IMR-90 (cell line): ENCODE data around the gene GAS7. TPM values are rescaled to one million over a fixed set of nuclear protein-coding genes. Genes with fewer than 3 reads are reported as not detected.

Source experiments
- ATAC-seq: fragments of 200-7000 bp; cut with Tn5 transposase; 2 replicates; pipeline ENCODE4 v1.9.1; 2020; ENCODE audit warnings: low read depth, mild to moderate bottlenecking, moderate library complexity
- BruUV-seq: library from RNA; stranded (reverse); fragments of 400-500 nt; replicated peaks from 2 replicates; lab custom pipeline; 2021; lab: Mats Ljungman, UMichigan
- CTCF ChIA-PET: fragments of 300-600 bp; formaldehyde crosslinking; extraction: SDS; loops from one replicate; lab custom pipeline; 2021; ENCODE audit warnings: antibody characterized with exemption; lab: Yijun Ruan, JAX
- POLR2A ChIA-PET: fragments of 300-600 bp; sonication (Branson Sonifier 250); formaldehyde crosslinking; loops from one replicate; lab custom pipeline; 2022; ENCODE audit warnings: antibody characterized with exemption; ENCODE audit not compliant: unreplicated experiment; lab: Charles Lee
- DNase-seq: peaks from one replicate; pipeline ENCODE4 v3.0.0; 2013
- H2AFZ ChIP-seq: replicated peaks from 2 replicates; pipeline ENCODE3; 2013; ENCODE audit warnings: low read length, mild to moderate bottlenecking; ENCODE audit not compliant: poor library complexity
- H2AK5ac ChIP-seq: 2 replicates; pipeline ENCODE4 v1.6.1; 2013; ENCODE audit warnings: low read depth, low read length, inconsistent platforms
- H2AK9ac ChIP-seq: replicated peaks from 2 replicates; pipeline ENCODE3; 2013; ENCODE audit warnings: mild to moderate bottlenecking, low read depth, low read length, moderate library complexity; ENCODE audit not compliant: poor library complexity
- H2BK120ac ChIP-seq: 2 replicates; pipeline ENCODE4 v1.6.1; 2013; ENCODE audit warnings: low read depth, low read length, inconsistent platforms
- H2BK15ac ChIP-seq: 3 replicates; pipeline ENCODE4 v1.6.1; 2013; ENCODE audit warnings: low read depth, low read length, inconsistent platforms
- H2BK20ac ChIP-seq: 2 replicates; pipeline ENCODE4 v1.6.1; 2013; ENCODE audit warnings: low read depth, mild to moderate bottlenecking, inconsistent platforms, low read length, moderate library complexity
- H2BK5ac ChIP-seq: 2 replicates; pipeline ENCODE4 v1.6.1; 2013; ENCODE audit warnings: mild to moderate bottlenecking, low read depth, low read length, inconsistent platforms; ENCODE audit not compliant: poor library complexity, severe bottlenecking
- H3K14ac ChIP-seq: replicated peaks from 2 replicates; pipeline ENCODE4 v1.6.1; 2013; ENCODE audit warnings: low read depth, low read length, inconsistent platforms
- H3K18ac ChIP-seq: 2 replicates; pipeline ENCODE4 v1.6.1; 2013; ENCODE audit warnings: low read depth, low read length, control low read depth
- H3K23ac ChIP-seq: 2 replicates; pipeline ENCODE4 v1.6.1; 2013; ENCODE audit warnings: low read depth, low read length, inconsistent platforms
- H3K27ac ChIP-seq: 2 replicates; pipeline ENCODE4 v1.5.1; 2013; ENCODE audit warnings: mild to moderate bottlenecking, control low read depth, low read length; ENCODE audit not compliant: insufficient read depth
- H3K27me3 ChIP-seq: 2 replicates; pipeline ENCODE4 v1.6.1; 2013; ENCODE audit warnings: low read length; ENCODE audit not compliant: control insufficient read depth, insufficient read depth
- H3K36me3 ChIP-seq: 2 replicates; pipeline ENCODE4 v1.6.1; 2013; ENCODE audit warnings: low read length, mixed read lengths; ENCODE audit not compliant: control insufficient read depth, insufficient read depth
- H3K4ac ChIP-seq: 2 replicates; pipeline ENCODE4 v1.6.1; 2013; ENCODE audit warnings: low read depth, low read length, inconsistent platforms
- H3K4me1 ChIP-seq: 2 replicates; pipeline ENCODE4 v1.6.1; 2013; ENCODE audit warnings: low read length, mixed read lengths; ENCODE audit not compliant: control insufficient read depth, insufficient read depth
- H3K4me2 ChIP-seq: 2 replicates; pipeline ENCODE4 v1.6.1; 2013; ENCODE audit warnings: low read depth, mild to moderate bottlenecking, control low read depth, low read length, moderate library complexity
- H3K4me3 ChIP-seq: 2 replicates; pipeline ENCODE4 v1.5.1; 2013; ENCODE audit warnings: low read depth, mild to moderate bottlenecking, control low read depth, low read length, moderate library complexity; ENCODE audit not compliant: insufficient read depth
- H3K56ac ChIP-seq: 2 replicates; pipeline ENCODE4 v1.6.1; 2013; ENCODE audit warnings: low read length, inconsistent platforms; ENCODE audit not compliant: insufficient read depth; ENCODE audit errors: extremely low read depth
- H3K79me1 ChIP-seq, 2 experiments: 2 replicates each; pipeline ENCODE4 v1.6.1; 2013; ENCODE audit warnings: low read length in 2 of 2, inconsistent platforms in 1 of 2, low read depth in 1 of 2
- H3K9ac ChIP-seq: 2 replicates; pipeline ENCODE4 v1.6.1; 2013; ENCODE audit warnings: low read depth, low read length, control low read depth
- H3K9me1 ChIP-seq: 2 replicates; pipeline ENCODE4 v1.6.1; 2013; ENCODE audit warnings: low read length, inconsistent platforms; ENCODE audit not compliant: insufficient read depth
- H3K9me3 ChIP-seq: 2 replicates; pipeline ENCODE4 v1.6.1; 2013; ENCODE audit warnings: low read length; ENCODE audit not compliant: control insufficient read depth, insufficient read depth
- H4K20me1 ChIP-seq: 2 replicates; pipeline ENCODE4 v1.6.1; 2013; ENCODE audit warnings: low read length, inconsistent platforms; ENCODE audit not compliant: insufficient read depth
- H4K5ac ChIP-seq: 2 replicates; pipeline ENCODE4 v1.6.1; 2013; ENCODE audit warnings: mild to moderate bottlenecking, low read depth, low read length, control low read depth
- H4K8ac ChIP-seq, 2 experiments: 2 replicates each; pipeline ENCODE4 v1.6.1; 2013; ENCODE audit warnings: low read depth in 2 of 2, low read length in 2 of 2, control low read depth in 1 of 2, inconsistent platforms in 1 of 2
- H4K91ac ChIP-seq: 2 replicates; pipeline ENCODE4 v1.6.1; 2013; ENCODE audit warnings: low read depth, low read length, inconsistent platforms; ENCODE audit not compliant: insufficient read depth
- BHLHE40 ChIP-seq: fragments of 150-350 bp; IDR thresholded peaks from 2 replicates; pipeline ENCODE4 v1.6.1; 2016; ENCODE audit warnings: mild to moderate bottlenecking, low read depth, low read length
- CEBPB ChIP-seq: IDR thresholded peaks from 2 replicates; pipeline ENCODE4 v1.6.1; 2012; ENCODE audit warnings: low read depth, low read length, improper control_type of control experiment
- CHD1 ChIP-seq: IDR thresholded peaks from 2 replicates; pipeline ENCODE4 v1.6.1; 2012; ENCODE audit warnings: low read depth, low read length, improper control_type of control experiment
- ELK1 ChIP-seq: fragments of 150-350 bp; IDR thresholded peaks from 2 replicates; pipeline ENCODE4 v1.6.1; 2016; ENCODE audit warnings: low read depth, mild to moderate bottlenecking, low read length, moderate library complexity, borderline replicate concordance
- FOS ChIP-seq: fragments of 150-350 bp; IDR thresholded peaks from 2 replicates; pipeline ENCODE4 v1.6.1; 2016; ENCODE audit warnings: low read depth, low read length
- MAFK ChIP-seq: IDR thresholded peaks from 2 replicates; pipeline ENCODE4 v1.6.1; 2012; ENCODE audit warnings: low read depth, low read length, improper control_type of control experiment
- MAZ ChIP-seq: IDR thresholded peaks from 2 replicates; pipeline ENCODE4 v1.6.1; 2012; ENCODE audit warnings: low read depth, mild to moderate bottlenecking, low read length, improper control_type of control experiment, moderate library complexity, borderline replicate concordance
- MXI1 ChIP-seq: IDR thresholded peaks from 2 replicates; pipeline ENCODE4 v1.6.1; 2012; ENCODE audit warnings: low read depth, mild to moderate bottlenecking, low read length, moderate library complexity, borderline replicate concordance
- NFE2L2 ChIP-seq: fragments of 150-350 bp; IDR thresholded peaks from 2 replicates; pipeline ENCODE4 v1.6.1; 2016; ENCODE audit warnings: low read depth, mild to moderate bottlenecking, low read length
- POLR2A ChIP-seq: IDR thresholded peaks from 2 replicates; pipeline ENCODE4 v1.6.1; 2012; ENCODE audit warnings: mild to moderate bottlenecking, low read depth, low read length
- RAD21 ChIP-seq: IDR thresholded peaks from 2 replicates; pipeline ENCODE4 v1.6.1; 2012; ENCODE audit warnings: low read length, improper control_type of control experiment
- RCOR1 ChIP-seq: IDR thresholded peaks from 2 replicates; pipeline ENCODE4 v1.6.1; 2012; ENCODE audit warnings: mild to moderate bottlenecking, low read length, improper control_type of control experiment; ENCODE audit not compliant: insufficient replicate concordance
- RFX5 ChIP-seq: IDR thresholded peaks from 2 replicates; pipeline ENCODE4 v1.8.0; 2012; ENCODE audit warnings: low read depth, mild to moderate bottlenecking, low read length, moderate library complexity
- SMC3 ChIP-seq: fragments of 150-350 bp; IDR thresholded peaks from 2 replicates; pipeline ENCODE4 v1.6.1; 2016; ENCODE audit warnings: low read depth, mild to moderate bottlenecking, antibody characterized with exemption, low read length, moderate library complexity
- WGBS, 2 experiments: methylation state at CpG; one replicate each; pipeline versions ENCODE4 v1.1.5 to v1.1.7; 2013; ENCODE audit warnings: missing lambda C conversion rate in 2 of 2; ENCODE audit not compliant: insufficient read length in 1 of 2; ENCODE audit errors: extremely low coverage in 2 of 2; 5-methylcytosine and 5-hydroxymethylcytosine counted together
- dilution Hi-C: fragments of 300-500 bp; cut with HindIII; formaldehyde crosslinking; loops from one replicate; pipeline ENCODE4 v1.14.3; 2018; ENCODE audit warnings: low sequenced_read_pairs; ENCODE audit not compliant: unreplicated experiment
- in situ Hi-C: fragments of 300-500 bp; cut with MboI; formaldehyde crosslinking; loops from 3 replicates; pipeline ENCODE4 v1.14.3; 2019; ENCODE audit warnings: low sequenced_read_pairs, inconsistent platforms, mixed read lengths
- intact Hi-C: fragments of 100-400 bp; cut with micrococcal nuclease; formaldehyde crosslinking; loops from 2 replicates; pipeline ENCODE4 v1.10.0; 2022
- polyA plus RNA-seq, 3 experiments: library from polyadenylated mRNA; depleted of rRNA; stranded (reverse); fragments of >200 nt; gene quantifications; 2 replicates each; pipeline ENCODE4 v1.2.3, GENCODE V29; 2012; ENCODE audit warnings: low replicate concordance in 1 of 3
- total RNA-seq: library from RNA; depleted of rRNA; stranded (reverse); fragments of >200 nt; gene quantifications from 2 replicates; pipeline ENCODE4 v1.2.3, GENCODE V29; 2012
- TF ChIP-seq, protein P1 (sequence below): conservative IDR thresholded peaks from 2 replicates; pipeline ENCODE4 v1.5.1; 2012; ENCODE audit warnings: mild to moderate bottlenecking, low read depth, low read length, improper control_type of control experiment
- TF ChIP-seq, protein P2 (sequence below): fragments of 150-350 bp; IDR thresholded peaks from 2 replicates; pipeline ENCODE4 v1.6.1; 2017; ENCODE audit warnings: mild to moderate bottlenecking, antibody characterized with exemption, low read length, low read depth

GAS7 gene
- total and polyA plus RNA-seq, 2 of the 4 experiments (the other 2 are of a cell fraction): 4.6 to 5.0 TPM

- TF ChIP-seq RAD21 (no peak), RFX5 (no peak), ELK1 (no peak), FOS (no peak), CEBPB (no peak), MAFK (no peak), MAZ (no peak), MXI1 (no peak), CHD1 (no peak), NFE2L2 (no peak), RCOR1 (no peak), BHLHE40 (no peak), POLR2A (no peak), SMC3 (no peak)
- TF ChIP-seq, protein P1, sequence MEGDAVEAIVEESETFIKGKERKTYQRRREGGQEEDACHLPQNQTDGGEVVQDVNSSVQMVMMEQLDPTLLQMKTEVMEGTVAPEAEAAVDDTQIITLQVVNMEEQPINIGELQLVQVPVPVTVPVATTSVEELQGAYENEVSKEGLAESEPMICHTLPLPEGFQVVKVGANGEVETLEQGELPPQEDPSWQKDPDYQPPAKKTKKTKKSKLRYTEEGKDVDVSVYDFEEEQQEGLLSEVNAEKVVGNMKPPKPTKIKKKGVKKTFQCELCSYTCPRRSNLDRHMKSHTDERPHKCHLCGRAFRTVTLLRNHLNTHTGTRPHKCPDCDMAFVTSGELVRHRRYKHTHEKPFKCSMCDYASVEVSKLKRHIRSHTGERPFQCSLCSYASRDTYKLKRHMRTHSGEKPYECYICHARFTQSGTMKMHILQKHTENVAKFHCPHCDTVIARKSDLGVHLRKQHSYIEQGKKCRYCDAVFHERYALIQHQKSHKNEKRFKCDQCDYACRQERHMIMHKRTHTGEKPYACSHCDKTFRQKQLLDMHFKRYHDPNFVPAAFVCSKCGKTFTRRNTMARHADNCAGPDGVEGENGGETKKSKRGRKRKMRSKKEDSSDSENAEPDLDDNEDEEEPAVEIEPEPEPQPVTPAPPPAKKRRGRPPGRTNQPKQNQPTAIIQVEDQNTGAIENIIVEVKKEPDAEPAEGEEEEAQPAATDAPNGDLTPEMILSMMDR: no peak
- TF ChIP-seq, protein P2, sequence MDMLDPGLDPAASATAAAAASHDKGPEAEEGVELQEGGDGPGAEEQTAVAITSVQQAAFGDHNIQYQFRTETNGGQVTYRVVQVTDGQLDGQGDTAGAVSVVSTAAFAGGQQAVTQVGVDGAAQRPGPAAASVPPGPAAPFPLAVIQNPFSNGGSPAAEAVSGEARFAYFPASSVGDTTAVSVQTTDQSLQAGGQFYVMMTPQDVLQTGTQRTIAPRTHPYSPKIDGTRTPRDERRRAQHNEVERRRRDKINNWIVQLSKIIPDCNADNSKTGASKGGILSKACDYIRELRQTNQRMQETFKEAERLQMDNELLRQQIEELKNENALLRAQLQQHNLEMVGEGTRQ: no peak
- Histone ChIP-seq H3K9me1 (no peaks in the 10 kb centered on the region), H4K8ac (peak overlapping the region in 1 of 2 experiments; percentile 61; a peak in 2 of 4 replicates), H2AK5ac (no peak overlapping the region), H3K4me1 (peaks cover 14% of the 10 kb centered on the region), H4K91ac (no peak overlapping the region), H4K5ac (no peak overlapping the region; the same call in 1 of the 2 replicates), H3K27ac (no peak overlapping the region), H3K4ac (0 out of 2 replicates have a peak overlapping the region, but pooled peaks have one; percentile 38), H3K18ac (peak overlapping the region; percentile 54), H3K56ac (no peak overlapping the region), H3K9me3 (no peaks in the 10 kb centered on the region), H2BK15ac (0 out of 3 replicates have a peak overlapping the region, but pooled peaks have one; percentile 35), H2BK5ac (no peak overlapping the region), H3K27me3 (no peaks in the 10 kb centered on the region; the same call in 1 of the 2 replicates), H3K9ac (no peak overlapping the region), H3K14ac (peak overlapping the region; percentile 26), H2BK120ac (peak overlapping the region; percentile 73), H3K79me1 (no peaks in the 10 kb centered on the region), H2AK9ac (no peak overlapping the region), H3K4me2 (peak overlapping the region; percentile 0; the same call in 1 of the 2 replicates), H3K4me3 (no peak overlapping the region), H3K23ac (0 out of 2 replicates have a peak overlapping the region, but pooled peaks have one; percentile 14), H3K36me3 (no peaks in the 10 kb centered on the region), H2BK20ac (peak overlapping the region; percentile 15; the same call in 1 of the 2 replicates), H4K20me1 (no peaks in the 10 kb centered on the region), H2AFZ (no peak overlapping the region)
- BruUV-seq: no TSS peak
- DNase-seq (peak; percentile 56), ATAC-seq (peak; percentile 78)
- intact Hi-C loops: loop anchor here (1.0 to 5.0 kb wide), 2 partner anchors 22 to 58 kb away; no protein-coding TSS in a partner anchor
- in situ Hi-C loops: no loop called here
- whole genome bisulfite sequencing, 2 experiments: no CpG with 5 or more reads among the region's 8 CpGs
- dilution Hi-C loops: no loop called here
- ChIA-PET POLR2A (interaction anchor here (0.6 kb wide), 1 partner anchor 1203 kb away, joined by 3 read pairs; no protein-coding TSS in a partner anchor), CTCF (interaction anchor here (0.6 to 1.6 kb wide), 3 partner anchors 11 to 378 kb away, joined by 3 to 6 read pairs (median 5); no protein-coding TSS in a partner anchor)
Observed at GRCh38 chr17:9900784-9901183, 297.6 kb downstream of the GAS7 start.
